ENCODE data around the gene NKX3-2. TPM values are rescaled to one million over a fixed set of nuclear protein-coding genes. Genes with fewer than 3 reads are reported as not detected.

NKX3-2 gene
- total RNA-seq, 2 experiments from 2014 or later = not detected

GRCh38 chr4:13516315-13516860 lies 27.9 kb downstream of the NKX3-2 start:
- TF ChIP-seq, protein P1, sequence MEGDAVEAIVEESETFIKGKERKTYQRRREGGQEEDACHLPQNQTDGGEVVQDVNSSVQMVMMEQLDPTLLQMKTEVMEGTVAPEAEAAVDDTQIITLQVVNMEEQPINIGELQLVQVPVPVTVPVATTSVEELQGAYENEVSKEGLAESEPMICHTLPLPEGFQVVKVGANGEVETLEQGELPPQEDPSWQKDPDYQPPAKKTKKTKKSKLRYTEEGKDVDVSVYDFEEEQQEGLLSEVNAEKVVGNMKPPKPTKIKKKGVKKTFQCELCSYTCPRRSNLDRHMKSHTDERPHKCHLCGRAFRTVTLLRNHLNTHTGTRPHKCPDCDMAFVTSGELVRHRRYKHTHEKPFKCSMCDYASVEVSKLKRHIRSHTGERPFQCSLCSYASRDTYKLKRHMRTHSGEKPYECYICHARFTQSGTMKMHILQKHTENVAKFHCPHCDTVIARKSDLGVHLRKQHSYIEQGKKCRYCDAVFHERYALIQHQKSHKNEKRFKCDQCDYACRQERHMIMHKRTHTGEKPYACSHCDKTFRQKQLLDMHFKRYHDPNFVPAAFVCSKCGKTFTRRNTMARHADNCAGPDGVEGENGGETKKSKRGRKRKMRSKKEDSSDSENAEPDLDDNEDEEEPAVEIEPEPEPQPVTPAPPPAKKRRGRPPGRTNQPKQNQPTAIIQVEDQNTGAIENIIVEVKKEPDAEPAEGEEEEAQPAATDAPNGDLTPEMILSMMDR (IDR thresholded peaks at IDR 0.05) = no peak
- Mint-ChIP-seq H3K36me3 (ENCODE audit: low read depth) (no peaks in the 10 kb centered on the region), H3K4me1 (ENCODE audit: low read depth) (no peaks in the 10 kb centered on the region), H3K9me3 (no peaks in the 10 kb centered on the region), H3K4me3 (no peak overlapping the region), H3K27me3 (peaks cover 42% of the 10 kb centered on the region), H3K27ac (no peak overlapping the region)
- DNase-seq (no peak), ATAC-seq (no peak)
- intact Hi-C loops (cut with micrococcal nuclease) = no loop called here
- ChIA-PET POLR2A (no interaction called here), CTCF (no interaction called here)

GRCh38 chr4:13515268-13515667 lies 29.0 kb downstream of the NKX3-2 start:
- Mint-ChIP-seq H3K27me3 (peaks cover 35% of the 10 kb centered on the region), H3K27ac (no peak overlapping the region), H3K36me3 (ENCODE audit: low read depth) (no peaks in the 10 kb centered on the region), H3K4me3 (no peak overlapping the region), H3K4me1 (ENCODE audit: low read depth) (no peaks in the 10 kb centered on the region), H3K9me3 (no peaks in the 10 kb centered on the region)
- intact Hi-C loops (cut with micrococcal nuclease) = no loop called here
- ChIA-PET CTCF (no interaction called here), POLR2A (no interaction called here)
- no peak for ATAC-seq
- DNase-seq = no peak
- TF ChIP-seq, protein P1 (IDR thresholded peaks at IDR 0.05) = no peak

GRCh38 chr4:13514722-13515121 lies 29.6 kb downstream of the NKX3-2 start:
- H3K27ac Mint-ChIP-seq = no peak overlapping the region
- intact Hi-C loops (cut with micrococcal nuclease) = no loop called here
- no peak for DNase-seq
- ATAC-seq = no peak
- H3K27me3 Mint-ChIP-seq = peaks cover 34% of the 10 kb centered on the region
- ChIA-PET CTCF (no interaction called here), POLR2A (no interaction called here)
- TF ChIP-seq, protein P1 (IDR thresholded peaks at IDR 0.05) = no peak
- no peak overlapping the region for H3K4me3 Mint-ChIP-seq
- no peaks in the 10 kb centered on the region for H3K4me1 Mint-ChIP-seq (ENCODE audit: low read depth)
- H3K9me3 Mint-ChIP-seq = no peaks in the 10 kb centered on the region
- H3K36me3 Mint-ChIP-seq (ENCODE audit: low read depth) = no peaks in the 10 kb centered on the region

- Mint-ChIP-seq H3K9me3 (no peaks in the 10 kb centered on the region), H3K4me1 (ENCODE audit: low read depth) (no peaks in the 10 kb centered on the region), H3K27me3 (peaks cover 31% of the 10 kb centered on the region), H3K27ac (no peak overlapping the region), H3K4me3 (no peak overlapping the region), H3K36me3 (ENCODE audit: low read depth) (no peaks in the 10 kb centered on the region)
- ChIA-PET POLR2A (no interaction called here), CTCF (interaction anchor here (0.6 kb wide), 1 partner anchor 128 kb away, joined by 3 read pairs; no protein-coding TSS in a partner anchor)
- intact Hi-C loops (cut with micrococcal nuclease) = no loop called here
- TF ChIP-seq, protein P1 (IDR thresholded peaks at IDR 0.05) = no peak
- no peak for DNase-seq
- no peak for ATAC-seq
These were observed 33.2 kb downstream of the NKX3-2 start for GRCh38 chr4:13511101-13511500.

- Mint-ChIP-seq H3K27ac (no peak overlapping the region), H3K9me3 (no peaks in the 10 kb centered on the region), H3K4me3 (no peak overlapping the region), H3K36me3 (ENCODE audit: low read depth) (no peaks in the 10 kb centered on the region), H3K27me3 (peaks cover 26% of the 10 kb centered on the region), H3K4me1 (ENCODE audit: low read depth) (no peaks in the 10 kb centered on the region)
- ChIA-PET CTCF (no interaction called here), POLR2A (interaction anchor here (0.5 kb wide), 1 partner anchor 19 kb away, joined by 3 read pairs; no protein-coding TSS in a partner anchor)
- no peak for DNase-seq
- TF ChIP-seq, protein P1 (IDR thresholded peaks at IDR 0.05) = no peak
- intact Hi-C loops (cut with micrococcal nuclease) = no loop called here
- ATAC-seq = no peak
These were observed 34.9 kb downstream of the NKX3-2 start for GRCh38 chr4:13509442-13509841.
